Body of pancreas (tissue), 4 donors: Measurements from ENCODE around the gene CILP. TPM values are rescaled to one million over a fixed set of nuclear protein-coding genes. Genes with fewer than 3 reads are reported as not detected.

Source experiments
- ATAC-seq: fragments of 150-250 bp; one replicate; pipeline ENCODE4 v1.9.1; 2016
- DNase-seq, 4 donors: peaks; one replicate each; pipeline ENCODE4 v3.0.0-alpha.2; 2019
- H3K27ac ChIP-seq, 4 donors: fragments of 200-600 bp; sonication (generic); 1 replicate in 3 of 4; 2 replicates in 1 of 4; pipeline versions ENCODE4 v1.5.1 to v1.6.1; 2016 to 2019; ENCODE audit warnings: mild to moderate bottlenecking in 1 of 4, mixed read lengths in 1 of 4, moderate library complexity in 1 of 4
- H3K27me3 ChIP-seq, 2 donors: fragments of 200-600 bp; sonication (generic); one replicate each; pipeline ENCODE4 v1.6.0; 2016; ENCODE audit warnings: mild to moderate bottlenecking in 1 of 2
- H3K36me3 ChIP-seq, 2 donors: fragments of 200-600 bp; sonication (generic); replicated peaks in 1 of 2; 2 replicates each; pipeline ENCODE4 v1.5.1; 2016; ENCODE audit warnings: low read depth in 2 of 2; ENCODE audit not compliant: insufficient read depth in 1 of 2
- H3K4me1 ChIP-seq: fragments of 200-600 bp; sonication (generic); one replicate; pipeline ENCODE4 v1.6.0; 2016
- H3K4me3 ChIP-seq, 2 donors: fragments of 200-600 bp; sonication (generic); 1 replicate in 1 of 2; 2 replicates in 1 of 2; pipeline ENCODE4 v1.5.1; 2016 to 2019
- H3K9me3 ChIP-seq, 3 donors: fragments of 200-600 bp; sonication (generic); 1 replicate in 2 of 3; 2 replicates in 1 of 3; pipeline ENCODE4 v1.5.1; 2016
- POLR2A ChIP-seq, 3 donors: fragments of 450-650 bp; IDR thresholded peaks; one replicate each; pipeline ENCODE4 v1.6.1; 2016; ENCODE audit warnings: antibody characterized with exemption in 3 of 3, mild to moderate bottlenecking in 2 of 3
- WGBS, 2 donors: methylation state at CpG; one replicate each; pipeline ENCODE4 v1.1.5; 2017; 5-methylcytosine and 5-hydroxymethylcytosine counted together
- intact Hi-C: fragments of 100-400 bp; cut with DNase I; formaldehyde crosslinking; loops from one replicate; pipeline ENCODE4 v1.15.1; 2023
- total RNA-seq, 2 donors: library from RNA; depleted of rRNA; stranded (reverse); fragments of >200 nt; gene quantifications; one replicate each; pipeline ENCODE4 v1.1.0, GENCODE V29; 2016
- TF ChIP-seq, protein P1 (sequence below), 7 experiments: fragments of 450-650 bp in 4 of 7; fragments of 200-600 bp in 3 of 7; sonication (generic) in 3 of 7; IDR thresholded peaks; one replicate each; pipeline ENCODE4 v1.5.1; 2016 to 2019; ENCODE audit warnings: antibody characterized with exemption in 7 of 7

Gene CILP
- total RNA-seq, 2 donors from 2014 or later: 4.4 to 18.8 TPM

DNA sequence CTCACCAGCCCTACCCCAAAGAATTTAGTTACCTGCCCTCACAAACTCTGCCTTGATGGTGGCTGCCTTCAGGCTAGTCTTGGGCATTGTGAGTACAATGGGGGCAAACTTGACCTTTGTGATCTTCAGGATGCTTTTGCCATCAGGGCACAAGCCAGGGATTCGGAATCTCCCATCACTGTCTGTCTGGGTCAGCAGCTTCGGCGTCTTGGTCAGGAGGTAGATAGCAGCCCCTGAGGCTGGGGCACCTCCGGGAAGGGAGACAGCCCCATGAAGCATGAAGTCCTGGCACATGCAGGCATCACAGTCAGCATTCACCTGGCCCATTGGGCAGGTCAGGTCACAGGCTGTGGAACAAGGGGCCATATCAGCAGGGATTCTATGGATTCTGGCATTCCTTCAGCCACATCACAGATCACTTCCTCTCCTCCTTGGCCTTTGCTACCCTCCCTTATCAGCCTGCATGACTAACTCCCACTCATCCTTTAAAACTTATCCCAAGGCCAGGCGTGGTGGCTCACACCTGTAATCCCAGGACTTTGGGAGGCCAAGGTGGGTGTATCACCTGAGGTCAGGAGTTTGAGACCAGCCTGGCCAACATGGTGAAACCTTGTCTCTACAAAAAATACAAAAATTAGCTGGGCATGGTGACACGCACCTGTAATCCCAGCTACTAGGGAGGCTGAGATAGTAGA, 6.9 kb downstream of the CILP start:
- no peaks in the 10 kb centered on the region for H3K27me3 ChIP-seq
- no peak overlapping the region for H3K4me3 ChIP-seq
- TF ChIP-seq, protein P1, sequence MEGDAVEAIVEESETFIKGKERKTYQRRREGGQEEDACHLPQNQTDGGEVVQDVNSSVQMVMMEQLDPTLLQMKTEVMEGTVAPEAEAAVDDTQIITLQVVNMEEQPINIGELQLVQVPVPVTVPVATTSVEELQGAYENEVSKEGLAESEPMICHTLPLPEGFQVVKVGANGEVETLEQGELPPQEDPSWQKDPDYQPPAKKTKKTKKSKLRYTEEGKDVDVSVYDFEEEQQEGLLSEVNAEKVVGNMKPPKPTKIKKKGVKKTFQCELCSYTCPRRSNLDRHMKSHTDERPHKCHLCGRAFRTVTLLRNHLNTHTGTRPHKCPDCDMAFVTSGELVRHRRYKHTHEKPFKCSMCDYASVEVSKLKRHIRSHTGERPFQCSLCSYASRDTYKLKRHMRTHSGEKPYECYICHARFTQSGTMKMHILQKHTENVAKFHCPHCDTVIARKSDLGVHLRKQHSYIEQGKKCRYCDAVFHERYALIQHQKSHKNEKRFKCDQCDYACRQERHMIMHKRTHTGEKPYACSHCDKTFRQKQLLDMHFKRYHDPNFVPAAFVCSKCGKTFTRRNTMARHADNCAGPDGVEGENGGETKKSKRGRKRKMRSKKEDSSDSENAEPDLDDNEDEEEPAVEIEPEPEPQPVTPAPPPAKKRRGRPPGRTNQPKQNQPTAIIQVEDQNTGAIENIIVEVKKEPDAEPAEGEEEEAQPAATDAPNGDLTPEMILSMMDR (IDR thresholded peaks at IDR 0.05): no peak
- no peak for TF ChIP-seq POLR2A (IDR thresholded peaks at IDR 0.05)
- H3K27ac ChIP-seq: no peak overlapping the region
- WGBS, 2 donors: 68 to 89% methylated on average over 2 to 6 of the region's 6 CpGs
- no peak for ATAC-seq
- H3K36me3 ChIP-seq: no peaks in the 10 kb centered on the region
- H3K9me3 ChIP-seq: no peaks in the 10 kb centered on the region
- intact Hi-C loops: no loop called here
- H3K4me1 ChIP-seq: no peaks in the 10 kb centered on the region
- DNase-seq: no peak

DNA sequence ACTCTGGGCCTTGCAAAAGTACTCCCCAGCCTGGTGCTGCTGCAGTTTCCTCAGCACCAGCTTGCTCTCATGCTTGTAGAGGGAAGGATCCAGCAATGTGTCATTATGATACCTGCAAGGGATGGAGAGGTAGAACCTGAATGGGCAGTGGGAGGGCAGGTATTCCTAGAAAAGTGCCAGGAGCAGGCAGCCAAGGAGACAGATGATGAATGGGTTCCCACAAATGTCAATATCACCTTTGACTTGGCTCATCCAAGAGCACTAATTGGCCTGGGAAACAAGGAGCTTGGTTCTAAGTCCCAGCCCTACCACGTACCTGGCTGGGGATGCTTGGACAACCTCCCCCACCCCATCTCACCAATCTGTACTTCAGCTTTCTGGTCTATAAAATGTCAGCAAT, 9.4 kb downstream of the CILP start:
- Histone ChIP-seq H3K4me3 (no peak overlapping the region), H3K9me3 (no peaks in the 10 kb centered on the region), H3K36me3 (no peaks in the 10 kb centered on the region), H3K27ac (no peak overlapping the region), H3K4me1 (no peaks in the 10 kb centered on the region), H3K27me3 (no peaks in the 10 kb centered on the region)
- no peak for DNase-seq
- WGBS, 2 donors: 77 to 80% methylated on average over 1 of the region's 1 CpG
- ATAC-seq: no peak
- TF ChIP-seq POLR2A (IDR thresholded peaks at IDR 0.05): no peak
- TF ChIP-seq, protein P1 (IDR thresholded peaks at IDR 0.05): no peak
- intact Hi-C loops: no loop called here

DNA sequence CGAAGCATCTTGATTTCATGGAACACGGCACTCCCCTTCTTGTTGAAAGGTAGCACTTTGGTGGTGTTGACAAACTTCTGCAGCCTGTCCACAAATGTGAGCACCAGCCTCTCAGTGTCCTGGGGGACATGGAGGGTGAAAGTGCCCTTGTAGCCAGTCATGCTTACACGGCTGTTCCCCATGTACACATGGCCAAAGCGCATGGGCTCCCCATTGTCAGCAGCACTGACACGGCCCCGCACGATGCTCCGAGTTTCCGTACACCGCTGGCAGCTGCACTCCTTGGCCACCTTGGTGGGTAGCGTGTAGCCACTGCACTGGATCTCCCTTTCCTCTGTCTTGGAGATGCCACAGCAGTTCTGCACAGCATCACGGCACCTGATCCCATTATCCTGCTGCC, 12.7 kb downstream of the CILP start:
- intact Hi-C loops: no loop called here
- H3K9me3 ChIP-seq: no peaks in the 10 kb centered on the region
- ATAC-seq: no peak
- no peak overlapping the region for H3K27ac ChIP-seq
- TF ChIP-seq, protein P1 (IDR thresholded peaks at IDR 0.05): no peak
- no peak for TF ChIP-seq POLR2A (IDR thresholded peaks at IDR 0.05)
- DNase-seq: no peak
- 62 to 91% methylated on average over 3 to 12 of the region's 12 CpGs for WGBS, 2 donors
- no peak overlapping the region for H3K4me3 ChIP-seq
- no peaks in the 10 kb centered on the region for H3K36me3 ChIP-seq
- no peaks in the 10 kb centered on the region for H3K4me1 ChIP-seq
- H3K27me3 ChIP-seq: no peaks in the 10 kb centered on the region

DNA sequence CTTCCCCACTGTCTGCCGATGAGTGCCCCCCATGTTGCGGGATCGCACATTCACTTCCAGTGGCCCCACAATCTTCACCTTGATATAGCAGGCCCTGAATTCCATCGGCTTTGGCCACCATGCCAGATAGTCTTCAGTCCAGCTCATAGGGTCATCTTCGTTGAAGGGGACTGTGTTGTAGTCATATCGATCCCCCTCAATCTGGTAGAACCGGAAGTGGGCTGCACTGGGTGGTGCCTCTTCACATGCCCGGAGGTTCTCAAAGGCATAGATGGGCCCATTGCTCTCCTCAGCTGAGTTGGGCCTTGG, 14.0 kb downstream of the CILP start:
- Histone ChIP-seq H3K36me3 (no peaks in the 10 kb centered on the region), H3K4me3 (no peak overlapping the region), H3K27ac (no peak overlapping the region), H3K4me1 (no peaks in the 10 kb centered on the region), H3K9me3 (no peaks in the 10 kb centered on the region), H3K27me3 (no peaks in the 10 kb centered on the region)
- DNase-seq: no peak
- TF ChIP-seq POLR2A (IDR thresholded peaks at IDR 0.05): no peak
- TF ChIP-seq, protein P1 (IDR thresholded peaks at IDR 0.05): no peak
- 91 to 94% methylated on average over 6 to 8 of the region's 8 CpGs for WGBS, 2 donors
- no peak for ATAC-seq
- intact Hi-C loops: no loop called here

DNA sequence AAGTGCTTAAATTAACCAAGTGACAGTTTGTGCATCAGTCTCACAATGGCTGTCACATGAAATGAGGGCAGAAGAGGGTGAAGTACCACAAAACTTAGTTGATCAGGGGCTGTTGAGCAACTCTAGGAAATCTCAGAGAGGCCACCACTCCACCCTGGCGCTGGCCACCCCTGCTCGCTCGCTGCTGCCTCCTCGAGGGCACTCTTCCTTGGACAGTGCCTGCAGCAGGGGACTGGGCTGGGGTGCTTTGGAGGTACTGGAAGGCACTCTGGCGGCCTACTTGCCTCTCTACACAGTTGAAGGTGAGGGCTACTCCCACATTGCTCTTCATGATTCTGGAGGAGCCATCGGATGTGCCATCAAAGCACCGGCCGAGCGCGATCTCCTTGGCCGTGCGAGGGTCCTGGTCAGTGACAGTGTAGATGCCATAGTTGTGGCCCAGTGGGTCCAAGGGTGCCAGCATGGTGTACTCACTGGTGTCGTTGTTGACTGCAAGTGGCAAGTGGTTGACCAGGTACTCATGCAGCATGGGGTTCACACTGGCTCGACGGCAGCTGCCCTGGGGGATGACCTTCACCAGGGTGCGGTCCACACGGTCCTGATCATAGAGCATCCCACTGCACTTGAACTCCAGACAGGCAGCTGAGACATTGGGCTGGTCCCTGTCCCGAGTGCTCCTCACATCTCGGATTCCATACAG, 14.5 kb downstream of the CILP start:
- intact Hi-C loops: no loop called here
- H3K9me3 ChIP-seq: no peaks in the 10 kb centered on the region
- WGBS, 2 donors: 90 to 93% methylated on average over 19 of the region's 19 CpGs
- TF ChIP-seq POLR2A (IDR thresholded peaks at IDR 0.05): no peak
- TF ChIP-seq, protein P1 (IDR thresholded peaks at IDR 0.05): no peak
- H3K27me3 ChIP-seq: no peaks in the 10 kb centered on the region
- H3K4me1 ChIP-seq: no peaks in the 10 kb centered on the region
- H3K4me3 ChIP-seq: no peak overlapping the region
- no peak for ATAC-seq
- H3K27ac ChIP-seq: no peak overlapping the region
- H3K36me3 ChIP-seq: no peaks in the 10 kb centered on the region
- DNase-seq: no peak
